ENCODE results near the gene MED25. TPM values are rescaled to one million over a fixed set of nuclear protein-coding genes. Genes with fewer than 3 reads are reported as not detected.

The MED25 gene
- total and polyA plus RNA-seq, 9 of the 15 experiments (the other 6 are each of a cell fraction or from before 2014, with no cell fraction given) = 4.1 to 93.9 (median 19.3) TPM

GRCh38 chr19:49869009-49869483 is 51.0 kb downstream of the MED25 start (continued):
- TF ChIP-seq ZNF76 (CRISPR knock-in tag; IDR thresholded peaks at IDR 0.05; ENCODE audit: borderline replicate concordance) (no peak), SLC30A9 (CRISPR knock-in tag; IDR thresholded peaks at IDR 0.05) (no peak), RREB1 (CRISPR knock-in tag; IDR thresholded peaks at IDR 0.05) (peak; percentile 74; the same call in 1 of the 2 replicates), DNMT1 (IDR thresholded peaks at IDR 0.05) (0 out of 2 replicates have a peak, but pooled peaks have one; percentile 31), ZNF644 (tag; IDR thresholded peaks at IDR 0.05; ENCODE audit: low read depth) (no peak), RB1 (IDR thresholded peaks at IDR 0.05; ENCODE audit: low read depth) (0 out of 2 replicates have a peak, but pooled peaks have one; percentile 35), HMGN3 (IDR thresholded peaks at IDR 0.05; ENCODE audit: borderline replicate concordance, extremely low read depth, insufficient read length, low read depth, low read length) (peak; percentile 22), HDAC1 (IDR thresholded peaks at IDR 0.05) (0 out of 4 replicates have a peak, but pooled peaks of 1 of the 2 experiments have one; percentile 41)

Measured in K562 (cell line).